IMR-90 (cell line): Measurements from ENCODE around the gene SEMA4D. TPM values are rescaled to one million over a fixed set of nuclear protein-coding genes. Genes with fewer than 3 reads are reported as not detected.

Source experiments
- ATAC-seq: fragments of 200-7000 bp; cut with Tn5 transposase; 2 replicates; pipeline ENCODE4 v1.9.1; 2020; ENCODE audit warnings: low read depth, mild to moderate bottlenecking, moderate library complexity
- BruUV-seq: library from RNA; stranded (reverse); fragments of 400-500 nt; replicated peaks from 2 replicates; lab custom pipeline; 2021; lab: Mats Ljungman, UMichigan
- CTCF ChIA-PET: fragments of 300-600 bp; formaldehyde crosslinking; extraction: SDS; loops from one replicate; lab custom pipeline; 2021; ENCODE audit warnings: antibody characterized with exemption; lab: Yijun Ruan, JAX
- POLR2A ChIA-PET: fragments of 300-600 bp; sonication (Branson Sonifier 250); formaldehyde crosslinking; loops from one replicate; lab custom pipeline; 2022; ENCODE audit warnings: antibody characterized with exemption; ENCODE audit not compliant: unreplicated experiment; lab: Charles Lee
- DNase-seq: peaks from one replicate; pipeline ENCODE4 v3.0.0; 2013
- H2AFZ ChIP-seq: replicated peaks from 2 replicates; pipeline ENCODE3; 2013; ENCODE audit warnings: low read length, mild to moderate bottlenecking; ENCODE audit not compliant: poor library complexity
- H2AK5ac ChIP-seq: 2 replicates; pipeline ENCODE4 v1.6.1; 2013; ENCODE audit warnings: low read depth, low read length, inconsistent platforms
- H2AK9ac ChIP-seq: replicated peaks from 2 replicates; pipeline ENCODE3; 2013; ENCODE audit warnings: mild to moderate bottlenecking, low read depth, low read length, moderate library complexity; ENCODE audit not compliant: poor library complexity
- H2BK120ac ChIP-seq: 2 replicates; pipeline ENCODE4 v1.6.1; 2013; ENCODE audit warnings: low read depth, low read length, inconsistent platforms
- H2BK15ac ChIP-seq: 3 replicates; pipeline ENCODE4 v1.6.1; 2013; ENCODE audit warnings: low read depth, low read length, inconsistent platforms
- H2BK20ac ChIP-seq: 2 replicates; pipeline ENCODE4 v1.6.1; 2013; ENCODE audit warnings: low read depth, mild to moderate bottlenecking, inconsistent platforms, low read length, moderate library complexity
- H2BK5ac ChIP-seq: 2 replicates; pipeline ENCODE4 v1.6.1; 2013; ENCODE audit warnings: mild to moderate bottlenecking, low read depth, low read length, inconsistent platforms; ENCODE audit not compliant: poor library complexity, severe bottlenecking
- H3K14ac ChIP-seq: replicated peaks from 2 replicates; pipeline ENCODE4 v1.6.1; 2013; ENCODE audit warnings: low read depth, low read length, inconsistent platforms
- H3K18ac ChIP-seq: 2 replicates; pipeline ENCODE4 v1.6.1; 2013; ENCODE audit warnings: low read depth, low read length, control low read depth
- H3K23ac ChIP-seq: 2 replicates; pipeline ENCODE4 v1.6.1; 2013; ENCODE audit warnings: low read depth, low read length, inconsistent platforms
- H3K27ac ChIP-seq: 2 replicates; pipeline ENCODE4 v1.5.1; 2013; ENCODE audit warnings: mild to moderate bottlenecking, control low read depth, low read length; ENCODE audit not compliant: insufficient read depth
- H3K27me3 ChIP-seq: 2 replicates; pipeline ENCODE4 v1.6.1; 2013; ENCODE audit warnings: low read length; ENCODE audit not compliant: control insufficient read depth, insufficient read depth
- H3K36me3 ChIP-seq: 2 replicates; pipeline ENCODE4 v1.6.1; 2013; ENCODE audit warnings: low read length, mixed read lengths; ENCODE audit not compliant: control insufficient read depth, insufficient read depth
- H3K4ac ChIP-seq: 2 replicates; pipeline ENCODE4 v1.6.1; 2013; ENCODE audit warnings: low read depth, low read length, inconsistent platforms
- H3K4me1 ChIP-seq: 2 replicates; pipeline ENCODE4 v1.6.1; 2013; ENCODE audit warnings: low read length, mixed read lengths; ENCODE audit not compliant: control insufficient read depth, insufficient read depth
- H3K4me2 ChIP-seq: 2 replicates; pipeline ENCODE4 v1.6.1; 2013; ENCODE audit warnings: low read depth, mild to moderate bottlenecking, control low read depth, low read length, moderate library complexity
- H3K4me3 ChIP-seq: 2 replicates; pipeline ENCODE4 v1.5.1; 2013; ENCODE audit warnings: low read depth, mild to moderate bottlenecking, control low read depth, low read length, moderate library complexity; ENCODE audit not compliant: insufficient read depth
- H3K56ac ChIP-seq: 2 replicates; pipeline ENCODE4 v1.6.1; 2013; ENCODE audit warnings: low read length, inconsistent platforms; ENCODE audit not compliant: insufficient read depth; ENCODE audit errors: extremely low read depth
- H3K79me1 ChIP-seq, 2 experiments: 2 replicates each; pipeline ENCODE4 v1.6.1; 2013; ENCODE audit warnings: low read length in 2 of 2, inconsistent platforms in 1 of 2, low read depth in 1 of 2
- H3K9ac ChIP-seq: 2 replicates; pipeline ENCODE4 v1.6.1; 2013; ENCODE audit warnings: low read depth, low read length, control low read depth
- H3K9me1 ChIP-seq: 2 replicates; pipeline ENCODE4 v1.6.1; 2013; ENCODE audit warnings: low read length, inconsistent platforms; ENCODE audit not compliant: insufficient read depth
- H3K9me3 ChIP-seq: 2 replicates; pipeline ENCODE4 v1.6.1; 2013; ENCODE audit warnings: low read length; ENCODE audit not compliant: control insufficient read depth, insufficient read depth
- H4K20me1 ChIP-seq: 2 replicates; pipeline ENCODE4 v1.6.1; 2013; ENCODE audit warnings: low read length, inconsistent platforms; ENCODE audit not compliant: insufficient read depth
- H4K5ac ChIP-seq: 2 replicates; pipeline ENCODE4 v1.6.1; 2013; ENCODE audit warnings: mild to moderate bottlenecking, low read depth, low read length, control low read depth
- H4K8ac ChIP-seq, 2 experiments: 2 replicates each; pipeline ENCODE4 v1.6.1; 2013; ENCODE audit warnings: low read depth in 2 of 2, low read length in 2 of 2, control low read depth in 1 of 2, inconsistent platforms in 1 of 2
- H4K91ac ChIP-seq: 2 replicates; pipeline ENCODE4 v1.6.1; 2013; ENCODE audit warnings: low read depth, low read length, inconsistent platforms; ENCODE audit not compliant: insufficient read depth
- BHLHE40 ChIP-seq: fragments of 150-350 bp; IDR thresholded peaks from 2 replicates; pipeline ENCODE4 v1.6.1; 2016; ENCODE audit warnings: mild to moderate bottlenecking, low read depth, low read length
- CEBPB ChIP-seq: IDR thresholded peaks from 2 replicates; pipeline ENCODE4 v1.6.1; 2012; ENCODE audit warnings: low read depth, low read length, improper control_type of control experiment
- CHD1 ChIP-seq: IDR thresholded peaks from 2 replicates; pipeline ENCODE4 v1.6.1; 2012; ENCODE audit warnings: low read depth, low read length, improper control_type of control experiment
- FOS ChIP-seq: fragments of 150-350 bp; IDR thresholded peaks from 2 replicates; pipeline ENCODE4 v1.6.1; 2016; ENCODE audit warnings: low read depth, low read length
- MAFK ChIP-seq: IDR thresholded peaks from 2 replicates; pipeline ENCODE4 v1.6.1; 2012; ENCODE audit warnings: low read depth, low read length, improper control_type of control experiment
- MXI1 ChIP-seq: IDR thresholded peaks from 2 replicates; pipeline ENCODE4 v1.6.1; 2012; ENCODE audit warnings: low read depth, mild to moderate bottlenecking, low read length, moderate library complexity, borderline replicate concordance
- NFE2L2 ChIP-seq: fragments of 150-350 bp; IDR thresholded peaks from 2 replicates; pipeline ENCODE4 v1.6.1; 2016; ENCODE audit warnings: low read depth, mild to moderate bottlenecking, low read length
- POLR2A ChIP-seq: IDR thresholded peaks from 2 replicates; pipeline ENCODE4 v1.6.1; 2012; ENCODE audit warnings: mild to moderate bottlenecking, low read depth, low read length
- RAD21 ChIP-seq: IDR thresholded peaks from 2 replicates; pipeline ENCODE4 v1.6.1; 2012; ENCODE audit warnings: low read length, improper control_type of control experiment
- RCOR1 ChIP-seq: IDR thresholded peaks from 2 replicates; pipeline ENCODE4 v1.6.1; 2012; ENCODE audit warnings: mild to moderate bottlenecking, low read length, improper control_type of control experiment; ENCODE audit not compliant: insufficient replicate concordance
- RFX5 ChIP-seq: IDR thresholded peaks from 2 replicates; pipeline ENCODE4 v1.8.0; 2012; ENCODE audit warnings: low read depth, mild to moderate bottlenecking, low read length, moderate library complexity
- SMC3 ChIP-seq: fragments of 150-350 bp; IDR thresholded peaks from 2 replicates; pipeline ENCODE4 v1.6.1; 2016; ENCODE audit warnings: low read depth, mild to moderate bottlenecking, antibody characterized with exemption, low read length, moderate library complexity
- WGBS, 2 experiments: methylation state at CpG; one replicate each; pipeline versions ENCODE4 v1.1.5 to v1.1.7; 2013; ENCODE audit warnings: missing lambda C conversion rate in 2 of 2; ENCODE audit not compliant: insufficient read length in 1 of 2; ENCODE audit errors: extremely low coverage in 2 of 2; 5-methylcytosine and 5-hydroxymethylcytosine counted together
- dilution Hi-C: fragments of 300-500 bp; cut with HindIII; formaldehyde crosslinking; loops from one replicate; pipeline ENCODE4 v1.14.3; 2018; ENCODE audit warnings: low sequenced_read_pairs; ENCODE audit not compliant: unreplicated experiment
- in situ Hi-C: fragments of 300-500 bp; cut with MboI; formaldehyde crosslinking; loops from 3 replicates; pipeline ENCODE4 v1.14.3; 2019; ENCODE audit warnings: low sequenced_read_pairs, inconsistent platforms, mixed read lengths
- intact Hi-C: fragments of 100-400 bp; cut with micrococcal nuclease; formaldehyde crosslinking; loops from 2 replicates; pipeline ENCODE4 v1.10.0; 2022
- polyA plus RNA-seq, 3 experiments: library from polyadenylated mRNA; depleted of rRNA; stranded (reverse); fragments of >200 nt; gene quantifications; 2 replicates each; pipeline ENCODE4 v1.2.3, GENCODE V29; 2012; ENCODE audit warnings: low replicate concordance in 1 of 3
- total RNA-seq: library from RNA; depleted of rRNA; stranded (reverse); fragments of >200 nt; gene quantifications from 2 replicates; pipeline ENCODE4 v1.2.3, GENCODE V29; 2012
- TF ChIP-seq, protein P1 (sequence below): fragments of 150-350 bp; IDR thresholded peaks from 2 replicates; pipeline ENCODE4 v1.6.1; 2017; ENCODE audit warnings: mild to moderate bottlenecking, antibody characterized with exemption, low read length, low read depth
- TF ChIP-seq, protein P2 (sequence below): fragments of 150-350 bp; IDR thresholded peaks from 2 replicates; pipeline ENCODE4 v1.6.1; 2016; ENCODE audit warnings: low read depth, mild to moderate bottlenecking, low read length, moderate library complexity, borderline replicate concordance
- TF ChIP-seq, protein P3 (sequence below): conservative IDR thresholded peaks from 2 replicates; pipeline ENCODE4 v1.5.1; 2012; ENCODE audit warnings: mild to moderate bottlenecking, low read depth, low read length, improper control_type of control experiment

The SEMA4D gene
- total and polyA plus RNA-seq, 2 of the 4 experiments (the other 2 are of a cell fraction), result 0.90 to 1.5 TPM

DNA sequence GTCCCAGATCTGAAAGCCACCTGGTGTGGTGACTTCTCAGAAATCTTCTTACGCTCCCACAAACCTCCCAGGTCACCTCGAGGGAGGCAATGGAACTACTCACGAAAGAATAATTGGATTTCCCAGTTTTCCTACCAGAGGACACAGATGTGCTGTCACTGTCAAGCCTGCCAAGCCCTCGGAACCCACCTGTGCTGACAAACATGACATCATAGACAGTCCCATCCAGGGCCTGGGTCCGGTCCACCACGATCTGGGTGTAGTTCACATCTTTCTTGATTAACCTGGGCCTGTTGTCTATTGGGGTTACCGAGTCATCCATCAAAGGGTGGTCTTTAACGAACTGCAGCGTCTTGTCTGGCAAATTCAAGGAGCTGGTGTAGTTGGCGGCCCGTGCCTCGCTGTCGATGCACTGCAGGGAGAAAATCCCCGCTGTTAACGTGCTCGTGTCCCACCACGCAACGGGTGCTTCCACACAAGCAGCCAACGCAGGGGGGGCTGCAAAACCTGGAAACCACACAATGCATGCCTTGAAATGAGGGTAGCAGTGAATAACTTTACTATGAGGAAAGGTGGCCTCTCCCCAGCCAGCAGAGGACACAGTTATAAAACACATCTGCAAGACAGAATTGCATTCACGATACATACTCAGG is 110.6 kb downstream of the SEMA4D start:
- peak overlapping the region; percentile 14; the same call in 1 of the 2 replicates for H2AK5ac ChIP-seq
- intact Hi-C loops (no loop called here), dilution Hi-C loops (no loop called here), in situ Hi-C loops (no loop called here)
- H2BK120ac ChIP-seq, result no peak overlapping the region
- H3K23ac ChIP-seq, result no peak overlapping the region
- CTCF ChIA-PET, result no interaction called here
- no peak overlapping the region for H4K8ac ChIP-seq
- peak overlapping the region; percentile 61; the same call in 1 of the 2 replicates for H3K18ac ChIP-seq
- 0 out of 3 replicates have a peak overlapping the region, but pooled peaks have one; percentile 29 for H2BK15ac ChIP-seq
- peak overlapping the region; percentile 43; the same call in 1 of the 2 replicates for H4K5ac ChIP-seq
- no TSS peak for BruUV-seq
- peaks cover 9% of the 10 kb centered on the region; the same call in 1 of the 2 replicates for H3K9me1 ChIP-seq
- H3K27ac ChIP-seq, result peak overlapping the region; percentile 52; the same call in 1 of the 2 replicates
- H2BK5ac ChIP-seq, result no peak overlapping the region
- H3K27me3 ChIP-seq, result no peaks in the 10 kb centered on the region
- POLR2A ChIA-PET, result no interaction called here
- 97% methylated on average over 9 of the region's 20 CpGs; no CpG with 5 or more reads in 1 of the 2 experiments for WGBS, 2 experiments
- peaks cover 44% of the 10 kb centered on the region for H3K36me3 ChIP-seq
- no peak overlapping the region for H3K4me2 ChIP-seq
- no peak overlapping the region for H3K4me3 ChIP-seq
- H3K79me1 ChIP-seq, result no peaks in the 10 kb centered on the region
- DNase-seq, result no peak
- H3K9me3 ChIP-seq, result no peaks in the 10 kb centered on the region
- H3K14ac ChIP-seq, result no peak overlapping the region
- H3K4me1 ChIP-seq, result peaks cover 27% of the 10 kb centered on the region
- no peak overlapping the region for H3K9ac ChIP-seq
- H2AK9ac ChIP-seq, result no peak overlapping the region
- no peak overlapping the region for H3K56ac ChIP-seq
- H2BK20ac ChIP-seq, result no peak overlapping the region; the same call in 1 of the 2 replicates
- H4K91ac ChIP-seq, result no peak overlapping the region
- H4K20me1 ChIP-seq, result no peaks in the 10 kb centered on the region
- ATAC-seq, result no peak
- peak overlapping the region; percentile 15; the same call in 1 of the 2 replicates for H3K4ac ChIP-seq
- no peak overlapping the region for H2AFZ ChIP-seq
- TF ChIP-seq NFE2L2 (no peak), SMC3 (no peak), MXI1 (no peak), RFX5 (no peak), FOS (no peak), BHLHE40 (no peak), RCOR1 (no peak), MAFK (no peak), CHD1 (no peak), RAD21 (no peak), POLR2A (no peak), CEBPB (no peak)
- TF ChIP-seq, protein P1, sequence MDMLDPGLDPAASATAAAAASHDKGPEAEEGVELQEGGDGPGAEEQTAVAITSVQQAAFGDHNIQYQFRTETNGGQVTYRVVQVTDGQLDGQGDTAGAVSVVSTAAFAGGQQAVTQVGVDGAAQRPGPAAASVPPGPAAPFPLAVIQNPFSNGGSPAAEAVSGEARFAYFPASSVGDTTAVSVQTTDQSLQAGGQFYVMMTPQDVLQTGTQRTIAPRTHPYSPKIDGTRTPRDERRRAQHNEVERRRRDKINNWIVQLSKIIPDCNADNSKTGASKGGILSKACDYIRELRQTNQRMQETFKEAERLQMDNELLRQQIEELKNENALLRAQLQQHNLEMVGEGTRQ, result no peak
- TF ChIP-seq, protein P2, sequence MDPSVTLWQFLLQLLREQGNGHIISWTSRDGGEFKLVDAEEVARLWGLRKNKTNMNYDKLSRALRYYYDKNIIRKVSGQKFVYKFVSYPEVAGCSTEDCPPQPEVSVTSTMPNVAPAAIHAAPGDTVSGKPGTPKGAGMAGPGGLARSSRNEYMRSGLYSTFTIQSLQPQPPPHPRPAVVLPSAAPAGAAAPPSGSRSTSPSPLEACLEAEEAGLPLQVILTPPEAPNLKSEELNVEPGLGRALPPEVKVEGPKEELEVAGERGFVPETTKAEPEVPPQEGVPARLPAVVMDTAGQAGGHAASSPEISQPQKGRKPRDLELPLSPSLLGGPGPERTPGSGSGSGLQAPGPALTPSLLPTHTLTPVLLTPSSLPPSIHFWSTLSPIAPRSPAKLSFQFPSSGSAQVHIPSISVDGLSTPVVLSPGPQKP, result no peak
- TF ChIP-seq, protein P3, sequence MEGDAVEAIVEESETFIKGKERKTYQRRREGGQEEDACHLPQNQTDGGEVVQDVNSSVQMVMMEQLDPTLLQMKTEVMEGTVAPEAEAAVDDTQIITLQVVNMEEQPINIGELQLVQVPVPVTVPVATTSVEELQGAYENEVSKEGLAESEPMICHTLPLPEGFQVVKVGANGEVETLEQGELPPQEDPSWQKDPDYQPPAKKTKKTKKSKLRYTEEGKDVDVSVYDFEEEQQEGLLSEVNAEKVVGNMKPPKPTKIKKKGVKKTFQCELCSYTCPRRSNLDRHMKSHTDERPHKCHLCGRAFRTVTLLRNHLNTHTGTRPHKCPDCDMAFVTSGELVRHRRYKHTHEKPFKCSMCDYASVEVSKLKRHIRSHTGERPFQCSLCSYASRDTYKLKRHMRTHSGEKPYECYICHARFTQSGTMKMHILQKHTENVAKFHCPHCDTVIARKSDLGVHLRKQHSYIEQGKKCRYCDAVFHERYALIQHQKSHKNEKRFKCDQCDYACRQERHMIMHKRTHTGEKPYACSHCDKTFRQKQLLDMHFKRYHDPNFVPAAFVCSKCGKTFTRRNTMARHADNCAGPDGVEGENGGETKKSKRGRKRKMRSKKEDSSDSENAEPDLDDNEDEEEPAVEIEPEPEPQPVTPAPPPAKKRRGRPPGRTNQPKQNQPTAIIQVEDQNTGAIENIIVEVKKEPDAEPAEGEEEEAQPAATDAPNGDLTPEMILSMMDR, result no peak
